Sigmoid colon (tissue), 4 donors: Measurements from ENCODE around the gene CMSS1.

ENCODE experiments used
- POLR2A ChIP-seq, 2 donors: fragments of 450-650 bp; IDR thresholded peaks; one replicate each; pipeline ENCODE4 v1.6.1; 2016; ENCODE audit warnings: antibody characterized with exemption in 2 of 2, mild to moderate bottlenecking in 2 of 2, moderate library complexity in 2 of 2
- POLR2AphosphoS5 ChIP-seq, 4 donors: sonication (generic); formaldehyde crosslinking; IDR thresholded peaks; one replicate each; pipeline ENCODE4 v1.6.1; 2017; ENCODE audit warnings: antibody characterized with exemption in 4 of 4
- TF ChIP-seq, protein P1 (sequence below), 4 experiments: fragments of 450-650 bp in 3 of 4; fragments of 200-600 bp in 1 of 4; IDR thresholded peaks; one replicate each; pipeline ENCODE4 v1.5.1; 2016 to 2019; ENCODE audit warnings: antibody characterized with exemption in 4 of 4, mild to moderate bottlenecking in 3 of 4, moderate library complexity in 2 of 4

DNA sequence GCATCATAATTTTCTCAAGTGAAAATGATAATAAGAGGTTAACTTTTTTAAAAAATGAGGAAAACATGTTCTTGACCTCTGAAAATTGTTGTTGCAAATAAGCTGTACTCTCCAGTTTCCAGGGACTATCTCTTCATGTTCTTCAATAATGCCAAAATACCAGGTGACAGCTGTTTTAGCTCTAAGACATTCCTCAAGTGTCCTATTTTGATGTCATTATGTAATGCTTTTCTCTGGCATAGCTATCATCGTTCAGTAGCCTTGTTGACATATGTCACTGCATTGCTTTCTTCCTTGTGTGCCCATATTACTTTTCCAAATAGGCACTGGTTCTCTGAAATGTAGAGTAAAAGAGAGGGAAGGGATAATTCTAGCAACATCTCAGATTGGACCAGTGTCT, 302.4 kb downstream of the CMSS1 start:
- TF ChIP-seq, protein P1, sequence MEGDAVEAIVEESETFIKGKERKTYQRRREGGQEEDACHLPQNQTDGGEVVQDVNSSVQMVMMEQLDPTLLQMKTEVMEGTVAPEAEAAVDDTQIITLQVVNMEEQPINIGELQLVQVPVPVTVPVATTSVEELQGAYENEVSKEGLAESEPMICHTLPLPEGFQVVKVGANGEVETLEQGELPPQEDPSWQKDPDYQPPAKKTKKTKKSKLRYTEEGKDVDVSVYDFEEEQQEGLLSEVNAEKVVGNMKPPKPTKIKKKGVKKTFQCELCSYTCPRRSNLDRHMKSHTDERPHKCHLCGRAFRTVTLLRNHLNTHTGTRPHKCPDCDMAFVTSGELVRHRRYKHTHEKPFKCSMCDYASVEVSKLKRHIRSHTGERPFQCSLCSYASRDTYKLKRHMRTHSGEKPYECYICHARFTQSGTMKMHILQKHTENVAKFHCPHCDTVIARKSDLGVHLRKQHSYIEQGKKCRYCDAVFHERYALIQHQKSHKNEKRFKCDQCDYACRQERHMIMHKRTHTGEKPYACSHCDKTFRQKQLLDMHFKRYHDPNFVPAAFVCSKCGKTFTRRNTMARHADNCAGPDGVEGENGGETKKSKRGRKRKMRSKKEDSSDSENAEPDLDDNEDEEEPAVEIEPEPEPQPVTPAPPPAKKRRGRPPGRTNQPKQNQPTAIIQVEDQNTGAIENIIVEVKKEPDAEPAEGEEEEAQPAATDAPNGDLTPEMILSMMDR (IDR thresholded peaks at IDR 0.05) = no peak
- TF ChIP-seq POLR2A (IDR thresholded peaks at IDR 0.05) = no peak
- TF ChIP-seq POLR2AphosphoS5 (IDR thresholded peaks at IDR 0.05) = no peak
